OCI-M2 (cell line): ENCODE results near the gene HTT-AS.

ENCODE experiments used
- DNase-seq: peaks from one replicate; lab custom pipeline; 2025; ENCODE audit not compliant: unreplicated experiment; lab: John Stamatoyannopoulos, UW

Gene HTT-AS

GRCh38 chr4:3031357-3032082 is 42.8 kb downstream of the HTT-AS start:
- DNase-seq: no peak

GRCh38 chr4:3030566-3031356 is 43.6 kb downstream of the HTT-AS start:
- DNase-seq: no peak

- no peak for DNase-seq
Observed at GRCh38 chr4:3029464-3029863, 44.9 kb downstream of the HTT-AS start.

GRCh38 chr4:3026540-3026939 is 47.8 kb downstream of the HTT-AS start:
- no peak for DNase-seq

- DNase-seq: no peak
Observed at GRCh38 chr4:3025881-3026280, 48.5 kb downstream of the HTT-AS start.

GRCh38 chr4:3022651-3023050 is 51.7 kb downstream of the HTT-AS start:
- no peak for DNase-seq

- no peak for DNase-seq
Observed at GRCh38 chr4:3022112-3022511, 52.2 kb downstream of the HTT-AS start.

GRCh38 chr4:3021627-3022026 is 52.7 kb downstream of the HTT-AS start:
- no peak for DNase-seq

GRCh38 chr4:3021127-3021526 is 53.2 kb downstream of the HTT-AS start:
- DNase-seq: no peak

- DNase-seq: no peak
Observed at GRCh38 chr4:3019145-3019846, 55.0 kb downstream of the HTT-AS start.

- DNase-seq: no peak
Observed at GRCh38 chr4:3017504-3017903, 56.8 kb downstream of the HTT-AS start.

- no peak for DNase-seq
Observed at GRCh38 chr4:3016961-3017360, 57.4 kb downstream of the HTT-AS start.

- no peak for DNase-seq
Observed at GRCh38 chr4:3013839-3014350, 60.4 kb downstream of the HTT-AS start.
